Suprapubic skin (tissue), 3 donors: ENCODE data around the gene GNAI2.

Experiments
- CTCF ChIP-seq, 2 donors: fragments of 200-600 bp in 1 of 2; fragments of 450-650 bp in 1 of 2; sonication (generic) in 1 of 2; IDR thresholded peaks; one replicate each; pipeline ENCODE4 v1.5.1; 2016 to 2019; ENCODE audit warnings: antibody characterized with exemption in 2 of 2, mild to moderate bottlenecking in 1 of 2, moderate library complexity in 1 of 2
- POLR2AphosphoS5 ChIP-seq, 3 donors: sonication (generic); formaldehyde crosslinking; IDR thresholded peaks; one replicate each; pipeline ENCODE4 v1.6.1; 2017; ENCODE audit warnings: antibody characterized with exemption in 3 of 3

DNA sequence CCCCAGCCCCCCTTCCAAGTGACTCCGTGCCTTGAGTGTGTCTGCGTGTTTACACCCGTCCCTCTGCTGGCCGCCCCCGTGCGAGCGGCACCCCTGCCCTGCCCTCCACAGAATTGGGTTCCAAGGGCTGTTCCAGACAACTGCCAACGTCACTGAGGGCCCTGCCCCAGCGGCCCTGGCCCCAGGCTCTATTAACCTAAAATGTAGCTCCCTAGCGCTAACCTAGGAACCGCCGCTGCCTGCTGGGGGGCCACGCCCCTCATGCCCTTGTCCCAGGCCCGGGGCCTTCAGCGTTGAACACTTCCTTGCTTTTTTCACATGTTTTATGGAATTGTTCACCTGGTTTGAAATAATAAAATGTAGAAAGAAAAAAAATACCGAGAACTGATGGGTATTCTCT lies 23.0 kb downstream of the GNAI2 start:
- TF ChIP-seq CTCF (IDR thresholded peaks at IDR 0.05) (no peak), POLR2AphosphoS5 (IDR thresholded peaks at IDR 0.05) (no peak)
